ENCODE data around the gene PCNX1. TPM values are rescaled to one million over a fixed set of nuclear protein-coding genes. Genes with fewer than 3 reads are reported as not detected.

The PCNX1 gene
- total and polyA plus RNA-seq, 2 donors (not counting 1 experiment from before 2014, with no cell fraction given): 17.0 to 84.5 TPM

DNA sequence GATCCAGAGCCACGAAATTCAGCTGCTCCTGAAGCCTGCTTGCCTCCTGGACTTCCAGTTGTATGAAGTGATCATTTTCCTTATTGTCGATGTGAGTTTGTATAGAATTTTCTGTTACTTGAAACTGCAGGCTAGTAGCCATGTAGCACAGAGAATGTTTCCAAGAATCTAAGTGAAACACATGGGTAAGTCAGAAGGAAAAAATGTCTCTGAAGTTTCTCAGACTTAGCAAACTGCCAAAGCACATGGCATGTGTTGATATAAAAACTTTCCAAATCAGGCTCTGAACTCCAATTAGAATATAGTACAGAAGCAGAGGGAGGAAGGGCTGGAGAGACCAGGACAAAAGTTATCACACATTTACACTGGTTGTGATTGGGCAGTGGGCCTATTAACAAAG lies 9.8 kb upstream of the PCNX1 start:
- no peak for DNase-seq
- Histone ChIP-seq H3K9me3 (ENCODE audit: control extremely low read depth in 1 of 3, control insufficient read depth in 2 of 3, insufficient read depth in 1 of 3, low read length in 2 of 3) (no peaks in the 10 kb centered on the region), H3K4me1 (ENCODE audit: control insufficient read depth in 2 of 2, insufficient read depth in 2 of 2, low read length in 2 of 2) (no peaks in the 10 kb centered on the region), H3K36me3 (replicated peaks in 1 of 2; ENCODE audit: control extremely low read depth in 1 of 2, control insufficient read depth in 1 of 2, extremely low read depth in 1 of 2, insufficient read depth in 2 of 2, low read length in 1 of 2) (no peaks in the 10 kb centered on the region), H4K20me1 (ENCODE audit: control insufficient read depth, insufficient read depth, low read length, poor library complexity, severe bottlenecking) (no peaks in the 10 kb centered on the region), H3K9ac (ENCODE audit: low read length) (no peak overlapping the region), H3K27me3 (replicated peaks in 1 of 4; ENCODE audit: control extremely low read depth in 1 of 4, control insufficient read depth in 3 of 4, insufficient read depth in 4 of 4, low read length in 3 of 4) (no peaks in the 10 kb centered on the region), H3K27ac (ENCODE audit: low read length in 2 of 2) (no peak overlapping the region), H2AFZ (ENCODE audit: insufficient read depth, low read depth, low read length, poor library complexity, severe bottlenecking) (no peak overlapping the region), H3K4me3 (ENCODE audit: control extremely low read depth in 1 of 5, extremely low read depth in 1 of 5, insufficient read depth in 1 of 5, low read depth in 2 of 5, low read length in 4 of 5) (no peak overlapping the region), H3K79me2 (ENCODE audit: control insufficient read depth, insufficient read depth, low read length) (no peaks in the 10 kb centered on the region), H3K4me2 (replicated peaks; ENCODE audit: low read depth, low read length, poor library complexity, severe bottlenecking) (no peak overlapping the region)
- ChIA-PET POLR2A (no interaction called here), CTCF (no interaction called here)
- ATAC-seq (ENCODE audit: low read depth): no peak
- Mint-ChIP-seq H3K9me3 (ENCODE audit: insufficient read depth) (no peaks in the 10 kb centered on the region), H3K4me1 (no peaks in the 10 kb centered on the region), H3K27me3 (peaks cover 9% of the 10 kb centered on the region), H3K27ac (no peak overlapping the region), H3K4me3 (no peak overlapping the region)
- 94% methylated on average over 2 of the region's 2 CpGs for WGBS (ENCODE audit: insufficient coverage)
- TF ChIP-seq EZH2 (IDR thresholded peaks at IDR 0.05; ENCODE audit: borderline replicate concordance, insufficient read depth, low read depth, low read length, poor library complexity, severe bottlenecking): no peak
- no peak for TF ChIP-seq CTCF (IDR thresholded peaks at IDR 0.05)
- intact Hi-C loops (cut with micrococcal nuclease): no loop called here

- POLR2A ChIA-PET: no interaction called here
- CTCF ChIA-PET: no interaction called here
Measured at GRCh38 chr14:70898111-70898745, 9.0 kb upstream of the PCNX1 start.

More at GRCh38 chr14:70898111-70898745, 9.0 kb upstream of the PCNX1 start:
- H3K9ac ChIP-seq (ENCODE audit: low read length): no peak overlapping the region
- no peaks in the 10 kb centered on the region for H3K4me1 ChIP-seq (ENCODE audit: control insufficient read depth in 2 of 2, insufficient read depth in 2 of 2, low read length in 2 of 2)
- H3K36me3 ChIP-seq (replicated peaks in 1 of 2; ENCODE audit: control extremely low read depth in 1 of 2, control insufficient read depth in 1 of 2, extremely low read depth in 1 of 2, insufficient read depth in 2 of 2, low read length in 1 of 2): no peaks in the 10 kb centered on the region
- H3K27ac ChIP-seq (ENCODE audit: low read length in 2 of 2): no peak overlapping the region
- Mint-ChIP-seq H3K4me3 (no peak overlapping the region), H3K4me1 (no peaks in the 10 kb centered on the region), H3K27ac (no peak overlapping the region), H3K27me3 (peaks cover 9% of the 10 kb centered on the region), H3K9me3 (ENCODE audit: insufficient read depth) (no peaks in the 10 kb centered on the region)
- no peak for DNase-seq
- no peak for ATAC-seq (ENCODE audit: low read depth)
- no peak overlapping the region for H3K4me3 ChIP-seq (ENCODE audit: control extremely low read depth in 1 of 5, extremely low read depth in 1 of 5, insufficient read depth in 1 of 5, low read depth in 2 of 5, low read length in 4 of 5)
- no peaks in the 10 kb centered on the region for H3K27me3 ChIP-seq (replicated peaks in 1 of 4; ENCODE audit: control extremely low read depth in 1 of 4, control insufficient read depth in 3 of 4, insufficient read depth in 4 of 4, low read length in 3 of 4)
- 100% methylated on average over 2 of the region's 3 CpGs for WGBS (ENCODE audit: insufficient coverage)
- H2AFZ ChIP-seq (ENCODE audit: insufficient read depth, low read depth, low read length, poor library complexity, severe bottlenecking): no peak overlapping the region
- intact Hi-C loops (cut with micrococcal nuclease): no loop called here
- no peaks in the 10 kb centered on the region for H3K79me2 ChIP-seq (ENCODE audit: control insufficient read depth, insufficient read depth, low read length)
- H3K4me2 ChIP-seq (replicated peaks; ENCODE audit: low read depth, low read length, poor library complexity, severe bottlenecking): no peak overlapping the region
- H4K20me1 ChIP-seq (ENCODE audit: control insufficient read depth, insufficient read depth, low read length, poor library complexity, severe bottlenecking): no peaks in the 10 kb centered on the region
- TF ChIP-seq EZH2 (IDR thresholded peaks at IDR 0.05; ENCODE audit: borderline replicate concordance, insufficient read depth, low read depth, low read length, poor library complexity, severe bottlenecking): no peak
- no peak for TF ChIP-seq CTCF (IDR thresholded peaks at IDR 0.05)
- H3K9me3 ChIP-seq (ENCODE audit: control extremely low read depth in 1 of 3, control insufficient read depth in 2 of 3, insufficient read depth in 1 of 3, low read length in 2 of 3): no peaks in the 10 kb centered on the region
